Measurements from ENCODE around the gene CD86.

Gene CD86

DNA sequence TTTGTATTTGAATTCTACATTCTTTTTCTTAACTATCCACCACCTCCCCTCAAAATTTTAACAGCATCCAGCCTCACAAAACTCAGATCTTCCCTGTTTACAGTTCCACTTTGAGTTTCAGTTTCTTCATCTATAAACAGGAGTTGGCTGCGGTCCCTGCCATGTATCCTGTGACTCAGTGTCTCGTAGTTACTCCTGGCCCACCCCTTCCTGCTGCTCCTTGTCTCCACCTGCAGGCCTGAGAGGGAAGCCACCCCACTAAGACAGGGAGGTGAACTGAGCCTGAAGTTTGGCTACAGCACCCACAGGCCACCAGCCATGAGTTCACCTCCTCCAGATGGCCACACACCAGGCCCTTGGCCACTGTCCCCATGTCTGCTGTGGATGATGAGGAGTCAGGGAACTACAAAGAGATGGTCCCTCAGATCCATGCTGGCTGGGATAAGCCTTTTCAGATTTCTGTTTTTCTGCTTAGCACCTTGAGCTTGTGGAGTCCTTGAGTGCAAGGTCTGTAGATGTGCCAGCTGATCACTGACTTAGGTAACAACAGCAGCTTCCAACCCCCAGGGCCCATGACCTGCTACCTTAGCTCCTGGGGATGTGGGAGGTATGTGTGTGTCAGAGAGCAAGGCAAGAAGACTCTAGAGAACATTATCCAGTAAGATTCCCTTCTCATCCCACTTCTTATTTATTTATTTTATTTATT lies 37.5 kb downstream of the CD86 start:
- no peak for DNase-seq

GRCh38 chr3:122094125-122094524 lies 39.0 kb downstream of the CD86 start:
- DNase-seq = no peak

GRCh38 chr3:122094693-122095092 lies 39.5 kb downstream of the CD86 start:
- DNase-seq = no peak

DNA sequence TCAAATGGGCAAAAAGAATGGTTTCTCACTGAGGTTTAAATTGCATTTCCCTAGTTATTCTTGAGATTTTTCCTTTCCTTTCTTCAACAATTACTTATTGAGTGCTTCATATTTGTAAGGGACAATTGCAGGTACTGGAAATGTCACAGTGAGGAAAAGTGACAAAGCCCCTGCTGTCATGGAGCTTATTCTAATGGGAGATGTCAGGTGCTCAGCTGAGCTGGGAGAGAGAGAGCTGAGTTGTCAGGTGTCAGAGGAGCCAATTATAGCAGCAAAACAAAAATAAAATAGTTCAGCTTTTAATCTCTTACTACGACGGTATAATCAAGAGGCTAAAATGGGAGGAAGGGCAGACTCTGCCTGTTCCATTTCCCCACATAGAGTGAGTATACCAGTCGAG lies 42.0 kb downstream of the CD86 start:
- DNase-seq = no peak

DNA sequence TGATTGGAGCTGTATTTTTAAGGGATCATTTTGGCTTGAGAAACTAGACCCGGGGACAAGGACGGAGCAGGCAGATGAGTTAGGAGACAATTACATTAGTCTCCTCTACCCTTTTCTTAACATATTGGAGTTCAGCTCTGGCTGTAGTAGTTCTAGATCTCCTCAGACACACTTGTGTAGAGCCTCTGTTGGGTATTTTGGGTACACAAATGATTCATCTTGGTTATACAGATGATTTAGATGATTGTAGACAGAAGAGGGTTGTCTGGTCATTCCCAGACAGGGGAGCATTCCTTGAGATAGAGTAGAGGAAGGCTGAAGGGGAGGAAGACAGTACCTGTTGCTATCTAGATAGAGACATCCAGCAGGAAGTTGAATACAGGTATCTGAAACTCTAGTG lies 43.4 kb downstream of the CD86 start:
- no peak for DNase-seq

GRCh38 chr3:122099255-122099654 lies 44.1 kb downstream of the CD86 start:
- no peak for DNase-seq

- no peak for DNase-seq
Observed at GRCh38 chr3:122100083-122100482, 44.9 kb downstream of the CD86 start.

GRCh38 chr3:122100591-122101463 lies 45.7 kb downstream of the CD86 start:
- no peak for DNase-seq

DNA sequence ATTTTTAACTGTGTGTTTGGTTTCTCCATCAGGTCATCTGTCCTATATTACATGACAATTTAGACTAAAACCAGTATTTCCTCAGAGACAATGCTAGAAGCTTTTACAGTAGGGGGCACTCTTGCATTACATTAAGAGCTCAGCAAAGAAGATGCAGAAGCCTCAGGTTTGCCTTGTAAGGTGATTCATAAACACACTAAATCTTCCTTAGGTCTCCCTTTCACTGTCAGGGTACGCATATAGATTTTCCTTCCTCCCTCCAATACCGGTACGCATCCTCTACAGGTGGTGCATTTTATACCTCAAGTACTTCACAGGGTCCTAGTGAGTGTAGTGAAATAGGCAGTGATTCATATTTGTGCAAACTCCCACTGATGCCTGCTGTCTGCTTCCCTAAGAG lies 46.5 kb downstream of the CD86 start:
- peak; percentile 67 for DNase-seq

GRCh38 chr3:122102191-122102935 lies 47.2 kb downstream of the CD86 start:
- no peak for DNase-seq

DNA sequence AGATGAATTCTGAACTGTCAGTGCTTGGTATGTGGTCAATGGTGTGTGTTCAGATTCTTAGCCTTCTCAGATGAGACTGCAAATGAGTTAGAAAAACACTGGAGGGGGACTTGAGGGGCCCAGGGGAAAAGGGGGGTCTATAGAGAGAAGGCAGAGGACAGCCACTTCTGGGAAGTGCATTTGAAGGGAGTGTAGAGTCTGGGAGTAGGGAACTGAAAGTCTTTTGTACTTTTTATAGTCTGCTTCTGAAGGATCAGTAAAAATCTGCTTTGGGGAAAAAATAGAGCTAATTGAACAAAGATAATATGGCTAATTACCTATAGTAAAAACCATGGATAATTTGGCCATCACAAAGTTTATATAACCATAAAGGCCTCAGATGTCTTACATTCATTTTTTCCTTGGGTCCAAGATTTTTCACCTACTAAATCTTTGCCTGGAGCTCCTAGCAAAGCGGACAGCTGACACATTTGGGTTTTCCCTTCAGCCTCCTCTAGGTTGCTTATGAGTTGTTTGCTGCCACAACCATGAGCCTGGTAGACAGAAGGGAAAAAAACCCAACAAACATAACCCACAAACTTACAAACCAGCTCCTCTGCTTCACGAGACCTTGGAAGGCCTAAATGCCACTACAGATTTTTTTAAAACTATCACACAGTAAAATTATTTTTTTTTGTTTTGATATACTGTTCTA lies 48.8 kb downstream of the CD86 start:
- no peak for DNase-seq

DNA sequence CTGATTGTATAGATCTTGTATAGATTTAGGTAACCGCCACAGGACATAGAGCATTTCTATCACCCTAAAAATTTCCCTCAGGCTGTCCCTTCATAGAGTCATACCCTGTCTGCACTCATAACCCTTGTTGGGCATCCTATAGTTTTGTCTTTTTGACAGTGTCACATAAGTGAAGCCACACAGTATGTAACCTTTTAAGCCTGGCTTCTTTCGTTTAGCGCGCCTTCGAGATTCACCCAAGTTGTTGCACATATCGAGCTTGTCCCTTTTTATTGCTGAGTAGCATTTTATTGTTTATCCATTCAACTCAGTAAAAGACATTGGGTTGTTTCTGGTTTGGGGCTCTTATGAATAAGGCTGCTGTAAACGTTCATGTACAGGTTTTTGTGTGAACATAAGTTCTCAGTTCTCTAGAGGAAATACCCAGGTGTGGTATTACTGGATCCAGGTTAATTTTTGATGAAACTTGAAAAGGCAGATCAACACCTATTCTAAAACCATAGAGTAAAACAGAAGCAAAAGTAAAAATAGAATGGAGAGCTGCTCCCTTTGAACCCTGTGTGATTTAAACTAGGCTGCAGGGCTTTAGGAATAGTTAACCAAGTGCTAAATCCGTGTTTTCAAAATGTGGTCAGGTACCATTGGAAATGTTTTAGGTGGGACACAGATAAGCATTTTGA lies 49.5 kb downstream of the CD86 start:
- no peak for DNase-seq

DNA sequence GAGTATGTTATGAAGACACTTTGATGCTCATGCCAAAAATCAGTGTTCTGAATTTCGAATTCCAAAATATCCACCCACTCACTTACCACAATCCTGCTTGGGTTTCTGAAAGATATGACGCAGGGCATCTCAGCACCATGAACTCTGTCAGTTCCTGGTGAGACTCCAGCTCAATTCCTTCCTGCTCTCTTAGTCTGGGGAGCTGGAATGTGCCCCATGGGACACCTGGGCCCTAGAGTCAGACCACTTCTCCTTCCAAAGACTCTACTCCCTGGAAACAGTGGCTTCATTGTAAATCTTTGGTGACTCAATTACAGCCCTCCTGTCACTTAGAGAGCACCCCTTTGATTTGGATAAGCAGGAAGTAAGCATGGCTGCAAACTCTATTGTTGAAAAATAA lies 50.5 kb downstream of the CD86 start:
- DNase-seq = peak; percentile 58

- DNase-seq = no peak
Observed at GRCh38 chr3:122107171-122107570, 52.0 kb downstream of the CD86 start.

GRCh38 chr3:122111974-122112373 lies 56.8 kb downstream of the CD86 start:
- no peak for DNase-seq

DNA sequence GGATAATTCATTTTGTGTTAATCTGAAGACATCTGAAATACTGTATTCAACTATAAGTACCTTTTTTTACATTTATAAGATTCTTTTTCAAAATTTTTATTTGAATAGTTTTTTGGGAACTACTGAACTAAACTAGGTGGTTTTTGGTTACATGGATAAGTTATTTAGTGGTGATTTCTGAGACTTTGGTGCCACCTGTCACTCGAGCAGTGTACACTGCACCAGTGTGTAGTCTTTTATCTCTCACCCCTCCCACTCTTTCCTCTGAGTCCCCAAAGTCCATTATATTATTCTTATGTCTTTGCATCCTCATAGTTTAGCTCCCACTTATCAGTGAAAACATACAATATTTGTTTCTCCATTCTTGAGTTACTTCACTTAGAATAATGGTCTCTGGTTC lies 57.6 kb downstream of the CD86 start:
- no peak for DNase-seq

DNA sequence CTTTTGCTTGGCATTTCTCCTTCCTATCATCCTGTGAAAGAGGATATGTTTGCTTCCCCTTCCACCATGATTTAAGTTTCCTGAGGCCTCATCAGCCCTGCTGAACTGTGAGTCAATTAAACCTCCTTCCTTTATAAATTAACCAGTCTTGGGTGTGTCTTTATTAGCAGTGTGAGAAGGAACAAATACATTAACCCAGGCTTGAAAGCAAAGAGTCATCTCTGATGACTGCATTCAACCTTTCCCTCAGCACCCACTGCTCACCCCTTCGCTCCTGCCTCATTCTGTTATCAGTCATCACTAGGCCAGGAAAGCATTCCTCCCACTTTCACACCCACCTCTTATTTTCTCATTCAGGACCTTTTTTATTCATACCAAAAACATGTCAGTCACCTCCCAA lies 68.7 kb downstream of the CD86 start:
- DNase-seq = no peak

GRCh38 chr3:122132949-122133540 lies 77.9 kb downstream of the CD86 start:
- no peak for DNase-seq

- peak; percentile 40 for DNase-seq
Observed at GRCh38 chr3:122146466-122146865, 91.3 kb downstream of the CD86 start.

DNA sequence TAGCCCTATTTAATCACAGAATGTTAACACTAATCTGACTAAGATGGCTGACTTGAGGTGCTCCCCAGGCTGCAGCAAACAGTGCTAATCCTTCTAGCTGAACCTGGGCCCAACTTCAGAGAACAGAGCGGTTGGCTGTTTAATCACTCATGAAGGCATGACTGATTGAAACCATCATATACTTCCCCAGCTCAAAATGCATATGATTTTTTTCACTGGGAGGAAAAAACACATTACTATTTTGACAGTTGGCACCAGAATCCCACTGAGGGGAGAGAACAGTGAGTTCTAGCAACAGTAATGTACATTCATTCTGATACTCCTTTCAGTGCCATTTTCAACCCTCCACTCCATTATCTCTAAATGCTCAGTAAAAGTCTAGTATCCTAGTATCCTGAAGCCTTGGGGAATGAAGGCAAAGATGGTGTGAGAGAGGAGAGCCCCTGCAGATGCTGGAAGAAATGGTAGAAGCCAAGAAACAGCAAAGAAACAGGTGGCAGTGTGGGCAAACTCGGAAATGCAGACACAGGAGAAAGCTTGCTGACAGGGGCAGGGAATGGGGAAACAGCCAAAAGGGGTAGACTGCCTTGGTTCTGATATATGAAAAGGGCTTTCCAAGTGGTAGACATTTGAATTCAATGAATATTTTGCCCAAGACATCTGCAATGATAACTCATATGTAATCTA lies 93.9 kb downstream of the CD86 start:
- no peak for DNase-seq

DNA sequence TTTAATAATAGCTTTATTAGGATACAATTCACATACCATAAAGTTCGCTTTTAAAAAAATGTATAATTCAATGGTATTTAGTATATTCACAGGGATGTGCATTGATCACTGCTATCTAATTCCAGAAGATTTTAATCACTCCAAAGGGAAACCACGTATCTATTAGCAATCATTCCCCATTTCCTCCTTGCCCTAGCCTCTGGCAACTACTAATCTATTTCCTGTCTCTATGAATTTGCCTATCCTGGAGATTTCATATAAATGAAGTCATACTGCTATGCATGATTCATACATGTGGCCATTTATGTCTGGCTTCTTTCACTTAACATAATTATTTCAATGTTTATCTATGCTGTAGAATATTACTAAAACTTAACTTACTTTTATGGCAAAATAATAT lies 96.3 kb downstream of the CD86 start:
- DNase-seq = no peak
